Stimulated activated naive CD8-positive, alpha-beta T cell treated with anti-CD3 and anti-CD28 coated beads, Interleukin-15, amount 100 ng/mL, for 72 hours (primary cell): Measurements from ENCODE around the gene TRMT6.

Source experiments
- ATAC-seq: fragments of 150-1000 bp; cut with Tn5 transposase; 2 replicates; pipeline ENCODE4 v1.10.0; 2021; ENCODE audit warnings: mild to moderate bottlenecking, moderate library complexity
- DNase-seq, 2 donors: peaks; one replicate each; pipeline ENCODE4 v3.0.0; 2021 to 2022
- H3K27ac Mint-ChIP-seq, 2 donors: one replicate each; pipeline ENCODE4 v1.8.0; 2022; ENCODE audit warnings: mild to moderate bottlenecking in 2 of 2, mixed read lengths in 2 of 2, moderate library complexity in 2 of 2
- H3K27me3 Mint-ChIP-seq: one replicate; pipeline ENCODE4 v1.8.0; 2022; ENCODE audit warnings: mixed read lengths
- H3K4me1 Mint-ChIP-seq: one replicate; pipeline ENCODE4 v1.8.0; 2022; ENCODE audit warnings: mild to moderate bottlenecking, mixed read lengths
- H3K4me3 Mint-ChIP-seq, 2 donors: one replicate each; pipeline ENCODE4 v1.8.0; 2022; ENCODE audit warnings: mild to moderate bottlenecking in 2 of 2, mixed read lengths in 2 of 2, moderate library complexity in 1 of 2
- H3K9me3 Mint-ChIP-seq, 2 donors: one replicate each; pipeline ENCODE4 v1.8.0; 2022; ENCODE audit warnings: mixed read lengths in 2 of 2

Gene TRMT6

GRCh38 chr20:5927749-5928462 lies 22.4 kb downstream of the TRMT6 start:
- Mint-ChIP-seq H3K4me1 (no peaks in the 10 kb centered on the region), H3K27me3 (peaks cover 36% of the 10 kb centered on the region), H3K4me3 (no peak overlapping the region), H3K27ac (no peak overlapping the region), H3K9me3 (no peaks in the 10 kb centered on the region)
- DNase-seq: no peak
- no peak for ATAC-seq

- no peaks in the 10 kb centered on the region for H3K9me3 Mint-ChIP-seq
- no peak overlapping the region for H3K27ac Mint-ChIP-seq
- peaks cover under 1% of the 10 kb centered on the region for H3K4me1 Mint-ChIP-seq
- H3K4me3 Mint-ChIP-seq: no peak overlapping the region
- ATAC-seq (no peak), DNase-seq (no peak)
- peaks cover 45% of the 10 kb centered on the region for H3K27me3 Mint-ChIP-seq
Measured at GRCh38 chr20:5925551-5925950, 24.8 kb downstream of the TRMT6 start.

- ATAC-seq: no peak
- H3K27me3 Mint-ChIP-seq: peaks cover 27% of the 10 kb centered on the region
- DNase-seq: no peak
- H3K27ac Mint-ChIP-seq: peak overlapping the region in 1 of 2 donors; percentile 35
- no peaks in the 10 kb centered on the region for H3K9me3 Mint-ChIP-seq
- H3K4me1 Mint-ChIP-seq: peaks cover 22% of the 10 kb centered on the region
- no peak overlapping the region for H3K4me3 Mint-ChIP-seq
Measured at GRCh38 chr20:5923493-5923892, 26.8 kb downstream of the TRMT6 start.

GRCh38 chr20:5920581-5920980 lies 29.8 kb downstream of the TRMT6 start:
- no peak overlapping the region for H3K4me3 Mint-ChIP-seq
- H3K4me1 Mint-ChIP-seq: peaks cover 24% of the 10 kb centered on the region
- peaks cover 28% of the 10 kb centered on the region for H3K27me3 Mint-ChIP-seq
- DNase-seq (no peak), ATAC-seq (no peak)
- H3K9me3 Mint-ChIP-seq: no peaks in the 10 kb centered on the region
- H3K27ac Mint-ChIP-seq: no peak overlapping the region

- no peak overlapping the region for H3K27ac Mint-ChIP-seq
- peak; percentile 69 for ATAC-seq
- H3K9me3 Mint-ChIP-seq: no peaks in the 10 kb centered on the region
- H3K27me3 Mint-ChIP-seq: peaks cover 35% of the 10 kb centered on the region
- no peak for DNase-seq
- H3K4me1 Mint-ChIP-seq: peaks cover 24% of the 10 kb centered on the region
- peak overlapping the region in 1 of 2 donors; percentile 4 for H3K4me3 Mint-ChIP-seq
Measured at GRCh38 chr20:5919626-5920544, 30.4 kb downstream of the TRMT6 start.

- H3K27me3 Mint-ChIP-seq: peaks cover 38% of the 10 kb centered on the region
- no peaks in the 10 kb centered on the region for H3K9me3 Mint-ChIP-seq
- peak overlapping the region in 1 of 2 donors; percentile 50 for H3K27ac Mint-ChIP-seq
- peak overlapping the region; percentile 4 to 23 for H3K4me3 Mint-ChIP-seq
- DNase-seq (peak in 1 of 2 donors; percentile 8), ATAC-seq (peak; percentile 93)
- H3K4me1 Mint-ChIP-seq: peaks cover 24% of the 10 kb centered on the region
Measured at GRCh38 chr20:5918856-5919625, 31.3 kb downstream of the TRMT6 start.

GRCh38 chr20:5914859-5915258 lies 35.5 kb downstream of the TRMT6 start:
- peaks cover 31% of the 10 kb centered on the region for H3K4me1 Mint-ChIP-seq
- no peak for DNase-seq
- peaks cover 59% of the 10 kb centered on the region for H3K27me3 Mint-ChIP-seq
- no peak overlapping the region for H3K27ac Mint-ChIP-seq
- H3K4me3 Mint-ChIP-seq: no peak overlapping the region
- H3K9me3 Mint-ChIP-seq: no peaks in the 10 kb centered on the region
- no peak for ATAC-seq

- DNase-seq (no peak), ATAC-seq (no peak)
- no peaks in the 10 kb centered on the region for H3K9me3 Mint-ChIP-seq
- H3K4me1 Mint-ChIP-seq: peaks cover 15% of the 10 kb centered on the region
- H3K27me3 Mint-ChIP-seq: peaks cover 74% of the 10 kb centered on the region
- no peak overlapping the region for H3K4me3 Mint-ChIP-seq
- H3K27ac Mint-ChIP-seq: no peak overlapping the region
Measured at GRCh38 chr20:5913166-5913565, 37.2 kb downstream of the TRMT6 start.

- Mint-ChIP-seq H3K27ac (no peak overlapping the region), H3K4me3 (no peak overlapping the region), H3K4me1 (peaks cover 15% of the 10 kb centered on the region), H3K27me3 (peaks cover 92% of the 10 kb centered on the region), H3K9me3 (no peaks in the 10 kb centered on the region)
- ATAC-seq (no peak), DNase-seq (no peak)
Measured at GRCh38 chr20:5910186-5910585, 40.1 kb downstream of the TRMT6 start.

- no peak for DNase-seq
- no peaks in the 10 kb centered on the region for H3K9me3 Mint-ChIP-seq
- no peak overlapping the region for H3K27ac Mint-ChIP-seq
- ATAC-seq: no peak
- H3K4me3 Mint-ChIP-seq: no peak overlapping the region
- peaks cover 15% of the 10 kb centered on the region for H3K4me1 Mint-ChIP-seq
- H3K27me3 Mint-ChIP-seq: peaks cover 92% of the 10 kb centered on the region
Measured at GRCh38 chr20:5908981-5909380, 41.4 kb downstream of the TRMT6 start.

- Mint-ChIP-seq H3K4me1 (no peaks in the 10 kb centered on the region), H3K9me3 (peaks cover 0 to 8% of the 10 kb centered on the region in 2 donors), H3K27ac (no peak overlapping the region), H3K27me3 (peaks cover 35% of the 10 kb centered on the region), H3K4me3 (no peak overlapping the region)
- ATAC-seq (peak; percentile 39), DNase-seq (no peak)
Measured at GRCh38 chr20:5900908-5901307, 49.4 kb downstream of the TRMT6 start.

GRCh38 chr20:5899444-5899843 lies 50.9 kb downstream of the TRMT6 start:
- Mint-ChIP-seq H3K27me3 (peaks cover 30% of the 10 kb centered on the region), H3K4me3 (no peak overlapping the region), H3K27ac (no peak overlapping the region), H3K9me3 (peaks cover 4 to 8% of the 10 kb centered on the region in 2 donors), H3K4me1 (no peaks in the 10 kb centered on the region)
- no peak for ATAC-seq
- no peak for DNase-seq

- Mint-ChIP-seq H3K9me3 (peaks cover 4 to 8% of the 10 kb centered on the region in 2 donors), H3K27me3 (peaks cover 25% of the 10 kb centered on the region), H3K4me3 (no peak overlapping the region), H3K4me1 (no peaks in the 10 kb centered on the region), H3K27ac (no peak overlapping the region)
- DNase-seq (no peak), ATAC-seq (no peak)
Measured at GRCh38 chr20:5895626-5896025, 54.7 kb downstream of the TRMT6 start.

- ATAC-seq (no peak), DNase-seq (no peak)
- Mint-ChIP-seq H3K4me3 (no peak overlapping the region), H3K27ac (no peak overlapping the region), H3K27me3 (peaks cover 25% of the 10 kb centered on the region), H3K9me3 (peaks cover 4 to 8% of the 10 kb centered on the region in 2 donors), H3K4me1 (no peaks in the 10 kb centered on the region)
Measured at GRCh38 chr20:5893621-5894020, 56.7 kb downstream of the TRMT6 start.

GRCh38 chr20:5893052-5893451 lies 57.3 kb downstream of the TRMT6 start:
- Mint-ChIP-seq H3K4me3 (no peak overlapping the region), H3K9me3 (peaks cover 4 to 8% of the 10 kb centered on the region in 2 donors), H3K27ac (no peak overlapping the region), H3K4me1 (no peaks in the 10 kb centered on the region), H3K27me3 (peaks cover 25% of the 10 kb centered on the region)
- no peak for ATAC-seq
- DNase-seq: no peak
